Measurements from ENCODE around the gene RAPGEF2.

DNA sequence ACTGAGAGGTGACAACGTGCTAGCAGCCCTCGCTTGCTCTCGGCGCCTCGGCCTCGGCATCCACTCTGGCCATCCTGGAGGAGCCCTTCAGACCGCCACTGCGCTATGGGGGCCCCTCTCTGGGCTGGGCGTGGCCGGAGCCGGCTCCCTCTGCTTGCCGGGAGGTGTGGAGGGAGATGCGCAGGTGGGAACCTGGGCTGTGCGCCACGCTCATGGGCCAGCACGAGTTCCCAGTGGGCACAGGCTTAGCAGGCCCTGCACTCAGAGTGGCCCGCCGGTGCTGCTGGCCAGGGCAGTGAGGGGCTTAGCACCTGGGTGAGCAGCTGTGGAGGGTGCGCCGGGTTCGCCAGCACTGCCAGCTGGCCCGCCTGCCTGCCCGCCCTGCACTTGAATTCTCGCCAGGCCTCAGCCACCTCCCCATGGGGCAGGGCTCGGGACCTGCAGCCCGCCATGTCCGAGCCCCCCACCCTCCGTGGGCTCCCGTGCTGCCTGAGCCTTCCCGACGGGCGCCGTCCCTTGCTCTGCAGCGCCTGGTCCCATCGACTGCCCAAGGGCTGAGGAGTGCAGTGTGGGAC is 148.0 kb downstream of the RAPGEF2 start:
- no peak for TF ChIP-seq EZH2 (IDR thresholded peaks at IDR 0.05; ENCODE audit: borderline replicate concordance, insufficient read depth, low read depth, low read length, poor library complexity, severe bottlenecking)
- TF ChIP-seq, protein P1, sequence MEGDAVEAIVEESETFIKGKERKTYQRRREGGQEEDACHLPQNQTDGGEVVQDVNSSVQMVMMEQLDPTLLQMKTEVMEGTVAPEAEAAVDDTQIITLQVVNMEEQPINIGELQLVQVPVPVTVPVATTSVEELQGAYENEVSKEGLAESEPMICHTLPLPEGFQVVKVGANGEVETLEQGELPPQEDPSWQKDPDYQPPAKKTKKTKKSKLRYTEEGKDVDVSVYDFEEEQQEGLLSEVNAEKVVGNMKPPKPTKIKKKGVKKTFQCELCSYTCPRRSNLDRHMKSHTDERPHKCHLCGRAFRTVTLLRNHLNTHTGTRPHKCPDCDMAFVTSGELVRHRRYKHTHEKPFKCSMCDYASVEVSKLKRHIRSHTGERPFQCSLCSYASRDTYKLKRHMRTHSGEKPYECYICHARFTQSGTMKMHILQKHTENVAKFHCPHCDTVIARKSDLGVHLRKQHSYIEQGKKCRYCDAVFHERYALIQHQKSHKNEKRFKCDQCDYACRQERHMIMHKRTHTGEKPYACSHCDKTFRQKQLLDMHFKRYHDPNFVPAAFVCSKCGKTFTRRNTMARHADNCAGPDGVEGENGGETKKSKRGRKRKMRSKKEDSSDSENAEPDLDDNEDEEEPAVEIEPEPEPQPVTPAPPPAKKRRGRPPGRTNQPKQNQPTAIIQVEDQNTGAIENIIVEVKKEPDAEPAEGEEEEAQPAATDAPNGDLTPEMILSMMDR (IDR thresholded peaks at IDR 0.05) = no peak

All from B cell (primary cell).